Panc1 (cell line): Measurements from ENCODE around the gene HMCN2. TPM values are rescaled to one million over a fixed set of nuclear protein-coding genes. Genes with fewer than 3 reads are reported as not detected.

Experiments used
- ATAC-seq: fragments of 200-7000 bp; cut with Tn5 transposase; 2 replicates; pipeline ENCODE4 v1.9.1; 2020; ENCODE audit warnings: mild to moderate bottlenecking, moderate library complexity
- BruUV-seq: library from RNA; stranded (reverse); fragments of 400-500 nt; replicated peaks from 2 replicates; lab custom pipeline; 2021; lab: Mats Ljungman, UMichigan
- CTCF ChIA-PET: fragments of 300-600 bp; sonication (Branson Sonifier 250); formaldehyde crosslinking; loops from one replicate; lab custom pipeline; 2022; ENCODE audit warnings: antibody characterized with exemption; lab: Charles Lee
- POLR2A ChIA-PET: fragments of 300-600 bp; sonication (Branson Sonifier 250); formaldehyde crosslinking; loops from one replicate; lab custom pipeline; 2022; ENCODE audit warnings: antibody characterized with exemption; lab: Charles Lee
- DNase-seq: peaks from one replicate; pipeline ENCODE4 v3.0.0-alpha.2; 2010; ENCODE audit warnings: low read depth, low spot score
- H3K27ac ChIP-seq: 2 replicates; pipeline ENCODE4 v1.5.1; 2011; ENCODE audit warnings: mild to moderate bottlenecking, low read length, inconsistent platforms
- H3K27me3 ChIP-seq: fragments of 200-500 bp; sonication (Bioruptor generic); 2 replicates; pipeline ENCODE4 v1.6.0; 2014; ENCODE audit warnings: low read length, inconsistent platforms; ENCODE audit not compliant: control insufficient read depth, insufficient read depth
- H3K36me3 ChIP-seq: fragments of 200-500 bp; sonication (Bioruptor generic); 2 replicates; pipeline ENCODE4 v1.5.1; 2014; ENCODE audit warnings: inconsistent platforms, mild to moderate bottlenecking, low read length, moderate library complexity; ENCODE audit not compliant: control insufficient read depth, insufficient read depth
- H3K4me1 ChIP-seq: 2 replicates; pipeline ENCODE4 v1.5.1; 2011; ENCODE audit warnings: inconsistent platforms, mild to moderate bottlenecking, low read length, moderate library complexity; ENCODE audit not compliant: control insufficient read depth, insufficient read depth
- H3K4me3 ChIP-seq, 2 experiments: 2 replicates each; pipeline ENCODE4 v1.5.1; 2011 to 2012; ENCODE audit warnings: low read depth in 2 of 2, low read length in 2 of 2, mild to moderate bottlenecking in 2 of 2, inconsistent platforms in 1 of 2, moderate library complexity in 1 of 2
- H3K9me3 ChIP-seq: fragments of 200-500 bp; sonication (Bioruptor generic); 2 replicates; pipeline ENCODE4 v1.5.1; 2014; ENCODE audit warnings: low read depth, mild to moderate bottlenecking, inconsistent platforms, low read length, moderate library complexity; ENCODE audit not compliant: control insufficient read depth, insufficient read depth
- CTCF ChIP-seq: fragments of 450-650 bp; IDR thresholded peaks from 2 replicates; pipeline ENCODE4 v1.5.1; 2017; ENCODE audit warnings: mild to moderate bottlenecking
- POLR2AphosphoS5 ChIP-seq: IDR thresholded peaks from 2 replicates; pipeline ENCODE4 v1.6.1; 2012; ENCODE audit warnings: mild to moderate bottlenecking, low read depth, low read length, moderate library complexity
- REST ChIP-seq, 2 experiments: IDR thresholded peaks; 2 replicates each; pipeline ENCODE4 v1.6.1; 2011 to 2012; ENCODE audit warnings: low read depth in 2 of 2, control low read depth in 1 of 2, low read length in 1 of 2, mild to moderate bottlenecking in 1 of 2, moderate library complexity in 1 of 2; ENCODE audit not compliant: insufficient read depth in 1 of 2
- SIN3A ChIP-seq: IDR thresholded peaks from 2 replicates; pipeline ENCODE4 v1.6.1; 2012; ENCODE audit warnings: low read depth, mild to moderate bottlenecking, low read length, moderate library complexity, borderline replicate concordance; ENCODE audit not compliant: insufficient read depth
- TCF7L2 ChIP-seq: IDR thresholded peaks from 2 replicates; pipeline ENCODE4 v1.6.1; 2011; ENCODE audit warnings: mild to moderate bottlenecking, low read depth, low read length, inconsistent platforms
- in situ Hi-C: cut with HindIII; loops from 2 replicates; pipeline ENCODE4 v1.10.0; 2016; ENCODE audit warnings: low sequenced_read_pairs, low pct_unique_long_range_greater_than_20kb
- intact Hi-C: fragments of 100-400 bp; cut with micrococcal nuclease; formaldehyde crosslinking; loops from one replicate; pipeline ENCODE4 v1.10.0; 2022; ENCODE audit not compliant: unreplicated experiment
- total RNA-seq: library from RNA; stranded (reverse); gene quantifications from one replicate; pipeline ENCODE4 v1.2.1, GENCODE V29; 2021; ENCODE audit not compliant: unreplicated experiment

HMCN2 gene
- total RNA-seq, 1 experiment from 2014 or later = 0.05 TPM

- Histone ChIP-seq H3K4me1 (no peaks in the 10 kb centered on the region), H3K27ac (no peak overlapping the region), H3K9me3 (no peaks in the 10 kb centered on the region), H3K27me3 (peaks cover 12% of the 10 kb centered on the region), H3K4me3 (no peak overlapping the region), H3K36me3 (no peaks in the 10 kb centered on the region)
- no TSS peak for BruUV-seq
- in situ Hi-C loops (no loop called here), intact Hi-C loops (no loop called here)
- POLR2A ChIA-PET = no interaction called here
- TF ChIP-seq TCF7L2 (no peak), REST (IDR thresholded peaks at IDR 0.05; ENCODE audit: insufficient read depth in 1 of 2, low read depth in 2 of 2, low read length in 1 of 2) (no peak), SIN3A (no peak), POLR2AphosphoS5 (no peak), CTCF (no peak)
- ATAC-seq (no peak), DNase-seq (no peak)
- CTCF ChIA-PET = interaction anchor here (0.5 kb wide), 1 partner anchor 54 kb away, joined by 3 read pairs; no protein-coding TSS in a partner anchor
Observed at GRCh38 chr9:130288393-130288792, 22.8 kb downstream of the HMCN2 start.

- POLR2A ChIA-PET = no interaction called here
- H3K27ac ChIP-seq = no peak overlapping the region
Observed at GRCh38 chr9:130288926-130289690, 23.5 kb downstream of the HMCN2 start.

More at GRCh38 chr9:130288926-130289690, 23.5 kb downstream of the HMCN2 start:
- Histone ChIP-seq H3K4me1 (no peaks in the 10 kb centered on the region), H3K4me3 (no peak overlapping the region), H3K9me3 (no peaks in the 10 kb centered on the region), H3K36me3 (no peaks in the 10 kb centered on the region), H3K27me3 (peaks cover 12% of the 10 kb centered on the region)
- ATAC-seq (no peak), DNase-seq (no peak)
- CTCF ChIA-PET = no interaction called here
- TF ChIP-seq POLR2AphosphoS5 (no peak), TCF7L2 (no peak), SIN3A (no peak), CTCF (no peak), REST (IDR thresholded peaks at IDR 0.05; ENCODE audit: insufficient read depth in 1 of 2, low read depth in 2 of 2, low read length in 1 of 2) (no peak)
- no TSS peak for BruUV-seq
- in situ Hi-C loops (no loop called here), intact Hi-C loops (no loop called here)
